ENCODE measurements around the gene COA6.
"Not testable (repeated sequence)": the region's sequence is repeated elsewhere in the genome, so short reads cannot be mapped to it uniquely, and the experiment has no call there.

The COA6 gene

DNA sequence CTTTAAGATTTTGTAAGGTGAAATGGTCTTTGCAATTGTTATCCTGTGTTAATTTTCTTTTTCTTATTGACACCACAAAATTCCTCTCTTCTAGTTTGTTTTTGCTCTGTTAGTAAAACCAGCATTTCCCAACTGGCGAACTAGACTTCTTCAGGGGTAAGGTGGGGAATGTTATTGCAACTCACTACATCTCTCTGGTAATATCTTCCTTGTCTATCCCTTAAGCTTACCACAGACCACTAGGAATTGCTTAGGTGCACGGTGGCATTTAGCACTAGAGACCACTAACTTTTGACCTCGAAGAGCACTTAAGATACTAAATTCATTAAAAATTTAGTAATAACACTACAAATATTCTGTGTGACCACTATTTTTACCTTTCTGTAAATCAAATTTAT lies 4.2 kb upstream of the COA6 start:
- no peak for DNase-seq (ENCODE audit: low read depth in 1 of 2, low spot score in 1 of 2)

DNA sequence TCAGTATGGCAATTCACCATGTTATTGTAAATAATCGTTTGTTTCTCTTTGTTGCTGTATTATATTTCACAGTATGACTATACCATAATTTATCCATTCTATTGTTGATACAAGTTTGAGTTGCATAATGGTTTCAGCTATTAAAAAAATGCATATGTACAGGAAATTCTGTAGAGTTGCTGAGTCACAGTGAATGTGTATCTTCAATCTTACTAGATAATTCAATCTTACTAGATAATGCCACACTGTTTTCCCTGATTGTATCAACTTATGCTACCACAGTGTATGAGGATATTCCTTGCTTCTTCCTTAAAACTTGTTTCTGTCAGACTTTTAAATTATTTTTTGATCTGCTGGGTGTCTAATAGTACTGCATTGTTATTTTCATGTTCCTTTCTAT lies 3.5 kb upstream of the COA6 start:
- no peak for DNase-seq (ENCODE audit: low read depth in 1 of 2, low spot score in 1 of 2)

DNA sequence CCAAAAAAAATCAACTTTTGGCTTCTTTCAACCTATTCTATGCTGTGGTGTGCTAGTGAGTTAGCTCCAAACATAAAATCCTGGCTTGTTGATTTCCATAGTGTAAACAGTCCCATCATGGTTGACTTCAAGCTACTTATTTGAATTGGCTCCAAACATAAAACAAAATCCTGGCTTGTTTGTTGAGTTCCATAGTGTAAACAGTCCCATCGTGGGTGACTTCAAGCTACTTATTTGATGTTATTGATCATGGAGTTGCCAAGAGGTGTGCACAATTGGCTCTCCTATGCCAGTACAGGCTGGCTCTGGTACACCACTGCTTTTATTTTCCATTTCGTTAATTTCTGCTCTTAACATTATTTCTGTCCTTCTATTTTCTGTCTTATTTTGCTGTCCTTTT lies 1.8 kb upstream of the COA6 start:
- DNase-seq (ENCODE audit: low read depth in 1 of 2, low spot score in 1 of 2): no peak

DNA sequence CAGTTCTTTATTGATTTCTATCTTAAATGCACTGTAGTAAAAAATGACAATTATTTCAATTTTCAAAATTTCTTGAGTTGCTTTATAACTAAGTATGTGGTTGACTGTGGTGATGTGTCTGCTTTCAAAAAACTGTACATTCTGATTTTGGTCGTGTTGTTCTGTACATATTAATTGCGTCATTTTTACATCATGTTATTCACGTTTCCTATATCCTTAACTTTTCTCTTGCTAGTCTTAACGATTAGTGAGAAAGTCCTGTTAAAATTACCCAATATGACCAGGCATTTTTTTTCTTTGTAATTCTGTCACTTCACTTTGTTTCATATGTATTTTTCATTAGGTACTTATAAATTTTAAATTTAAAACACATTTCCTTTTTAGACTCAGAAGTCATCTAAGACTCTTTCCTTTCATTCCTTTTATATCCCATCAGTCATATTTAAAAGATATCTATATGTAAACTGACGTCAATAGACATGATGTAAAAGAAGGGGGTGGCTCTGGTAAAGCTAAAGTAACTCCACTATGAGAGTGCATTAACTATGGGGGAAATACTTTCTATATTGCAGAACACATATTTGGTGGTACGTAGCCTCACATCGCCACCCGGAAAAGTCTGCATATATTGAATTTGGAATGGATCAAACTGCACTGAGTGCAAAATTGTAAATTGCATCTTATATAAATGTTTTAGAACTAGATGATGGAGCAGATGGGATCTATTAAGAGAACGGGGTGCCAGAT lies 1.1 kb upstream of the COA6 start:
- DNase-seq (ENCODE audit: low read depth in 1 of 2, low spot score in 1 of 2): no peak

DNA sequence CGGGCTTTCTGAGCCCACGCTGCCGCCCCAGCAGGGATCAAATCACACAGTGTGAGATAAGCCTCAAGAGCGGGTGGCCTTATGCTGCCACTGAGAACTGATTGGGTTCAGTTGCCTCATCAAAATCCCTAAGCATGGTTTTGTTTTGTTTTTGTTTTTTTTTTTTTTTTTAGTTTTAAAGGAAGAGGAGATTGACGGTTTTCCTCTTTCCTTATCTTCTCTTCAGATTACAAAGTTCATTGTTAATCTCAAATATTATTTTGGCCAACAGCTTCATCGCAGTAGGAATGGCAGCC lies 651 bp downstream of the COA6 start:
- no peak for DNase-seq (ENCODE audit: low read depth in 1 of 2, low spot score in 1 of 2)

DNA sequence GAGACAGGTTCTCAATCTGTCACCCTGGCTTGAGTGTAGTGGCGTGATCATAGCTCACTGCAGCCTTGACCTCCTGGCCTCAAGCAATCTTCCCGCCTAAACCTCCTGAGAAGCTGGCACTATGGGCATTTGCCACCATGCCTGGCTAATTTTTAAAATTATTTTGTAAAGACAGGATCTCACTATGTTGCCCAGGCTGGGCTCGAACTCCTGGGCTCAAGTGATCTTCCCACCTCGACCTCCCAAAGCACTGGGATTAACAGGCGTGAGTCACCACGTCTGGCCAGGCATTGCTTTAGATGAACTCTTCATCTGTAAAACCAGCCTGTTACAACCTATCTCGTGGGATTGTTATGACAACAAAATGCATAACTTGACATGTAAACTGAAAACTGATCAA lies 2.4 kb downstream of the COA6 start:
- no peak for DNase-seq (ENCODE audit: low read depth in 1 of 2, low spot score in 1 of 2)

DNA sequence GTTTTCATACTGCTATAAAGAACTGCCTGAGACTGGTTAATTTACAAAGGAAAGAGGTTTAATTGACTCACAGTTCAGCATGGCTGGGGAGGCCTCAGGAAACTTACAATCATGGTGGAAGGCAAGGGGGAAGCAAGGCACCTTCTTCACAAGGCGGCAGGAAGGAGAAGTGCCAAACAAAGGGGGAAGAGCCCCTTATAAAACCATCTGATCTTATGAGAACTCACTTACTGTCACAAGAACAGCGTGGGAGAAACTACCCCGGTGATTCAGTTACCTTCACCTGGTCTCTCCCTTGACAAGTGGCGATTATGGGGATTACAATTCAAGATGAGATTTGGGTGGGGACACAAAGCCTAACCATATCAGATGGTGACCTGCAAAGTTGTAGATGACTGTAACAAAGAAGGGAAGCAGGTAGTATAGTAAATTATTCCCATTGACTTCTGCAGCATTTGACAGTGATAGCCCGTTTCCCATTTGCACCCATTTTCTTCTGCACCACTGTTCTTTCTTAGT lies 6.4 kb downstream of the COA6 start:
- not testable (repeated sequence) for DNase-seq (ENCODE audit: low read depth in 1 of 2, low spot score in 1 of 2)

DNA sequence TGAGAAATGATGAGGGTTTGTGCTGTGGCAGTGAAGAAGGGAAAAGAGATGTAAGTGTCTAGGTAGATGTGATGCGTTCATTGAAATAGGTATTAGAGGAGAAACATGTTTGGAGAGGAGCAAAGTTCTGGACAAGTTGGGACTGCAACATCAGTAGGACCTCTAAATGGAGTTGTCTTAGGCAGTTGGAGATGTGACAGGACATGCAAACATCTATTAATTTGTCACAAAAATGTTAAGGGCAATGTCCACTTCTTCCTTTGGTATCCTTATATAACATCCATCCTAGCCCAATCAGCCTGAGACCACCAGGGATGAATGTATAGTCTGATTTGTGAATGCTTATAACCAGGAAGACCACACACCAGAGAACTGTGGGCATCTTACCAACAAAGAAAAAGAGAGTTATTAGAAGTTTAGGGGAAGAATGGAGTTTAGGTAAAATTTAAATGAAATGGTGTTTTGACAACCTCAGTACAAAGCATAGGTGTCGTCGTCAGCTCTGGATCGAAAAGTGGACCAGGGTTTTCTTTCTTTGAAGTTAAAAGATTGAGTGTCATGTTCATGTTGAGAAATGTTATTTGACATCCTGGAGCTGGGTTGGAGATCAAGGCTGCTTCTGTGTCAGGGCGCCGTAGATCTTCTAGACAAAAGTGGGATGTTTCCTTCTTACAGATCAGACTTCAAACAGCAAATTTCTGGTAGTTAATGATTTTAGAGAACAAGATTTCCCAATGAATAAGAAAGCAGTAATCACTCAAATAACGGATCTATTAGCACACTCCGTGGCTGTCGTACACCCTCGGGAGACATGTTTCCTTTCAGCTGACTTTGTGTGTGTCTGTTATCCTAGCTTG lies 8.7 kb downstream of the COA6 start:
- DNase-seq (ENCODE audit: low read depth in 1 of 2, low spot score in 1 of 2): no peak

DNA sequence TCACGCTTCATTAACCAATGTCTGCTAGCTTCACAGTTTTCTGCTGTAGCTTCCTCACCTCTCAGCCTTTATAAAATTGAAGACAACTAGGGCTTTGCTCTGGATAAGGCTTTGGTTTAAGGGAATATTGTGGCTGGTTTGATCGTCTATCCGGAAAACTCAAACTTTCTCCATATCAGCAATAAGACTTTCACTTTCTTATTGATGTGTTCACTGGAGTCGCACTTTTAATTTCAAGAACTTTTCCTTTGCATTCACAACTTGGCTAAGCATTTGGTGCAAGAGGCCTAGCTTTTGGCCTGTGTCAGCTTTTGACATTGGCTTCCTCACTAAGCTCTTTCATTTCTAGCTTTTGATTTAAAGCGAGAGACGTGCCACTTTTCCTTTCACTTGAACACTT lies 12.9 kb downstream of the COA6 start:
- DNase-seq (ENCODE audit: low read depth in 1 of 2, low spot score in 1 of 2): no peak

DNA sequence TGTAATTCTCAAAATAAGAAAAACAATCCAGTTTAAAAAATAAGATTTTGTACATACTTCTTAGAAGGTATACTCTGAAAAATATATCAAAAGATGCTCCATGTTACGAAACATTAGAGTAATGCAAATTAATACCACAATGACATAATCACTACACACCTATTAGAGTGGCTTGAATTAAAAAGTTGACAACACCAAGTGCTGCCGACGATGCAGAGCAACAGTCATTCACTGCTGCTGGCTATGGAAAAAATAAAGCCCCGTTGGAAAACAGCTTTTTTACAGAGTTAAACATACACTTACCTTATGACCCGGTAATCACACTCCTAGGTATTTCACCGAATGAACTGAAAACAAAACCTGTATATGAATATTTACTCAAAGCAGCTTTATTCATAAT lies 14.8 kb downstream of the COA6 start:
- no peak for DNase-seq (ENCODE audit: low read depth in 1 of 2, low spot score in 1 of 2)

DNA sequence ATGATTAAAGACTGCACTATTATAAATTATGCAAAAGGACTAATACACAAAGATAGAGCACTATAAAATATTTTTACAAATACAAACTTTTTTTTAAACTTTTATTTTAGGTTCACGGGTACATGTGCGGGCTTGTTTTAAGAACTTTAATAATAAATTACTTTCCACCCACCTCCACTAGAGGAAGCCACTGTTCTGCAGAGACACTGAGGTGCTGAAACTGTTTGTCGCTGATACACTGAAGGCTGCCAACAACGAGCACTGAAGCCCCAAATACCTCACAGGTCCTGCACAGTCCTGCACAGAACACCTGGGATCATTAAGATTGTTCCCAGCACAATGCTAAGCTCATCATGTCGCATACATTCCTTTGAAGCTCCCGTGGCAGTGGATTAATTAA lies 19.9 kb downstream of the COA6 start:
- DNase-seq (ENCODE audit: low read depth in 1 of 2, low spot score in 1 of 2): no peak

DNA sequence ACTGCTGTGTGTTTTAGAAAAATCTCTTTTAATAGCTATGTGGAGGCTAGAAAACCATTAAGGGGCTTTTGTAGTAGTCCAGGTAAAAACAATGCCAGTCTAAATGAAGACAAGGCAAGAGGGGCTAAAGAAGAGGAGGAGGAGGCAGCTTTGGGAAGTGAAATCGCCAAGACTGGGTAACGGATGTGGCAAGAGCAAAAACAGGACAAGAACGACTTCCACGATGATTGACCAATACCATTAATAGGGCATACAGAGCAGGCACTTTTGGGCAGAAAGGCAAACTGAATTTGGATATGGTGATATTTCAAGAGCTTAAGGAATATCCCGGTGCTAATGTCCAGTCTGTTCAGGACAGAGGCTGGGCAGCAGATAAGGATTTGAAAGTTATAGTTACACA lies 22.0 kb downstream of the COA6 start:
- DNase-seq (ENCODE audit: low read depth in 1 of 2, low spot score in 1 of 2): no peak

DNA sequence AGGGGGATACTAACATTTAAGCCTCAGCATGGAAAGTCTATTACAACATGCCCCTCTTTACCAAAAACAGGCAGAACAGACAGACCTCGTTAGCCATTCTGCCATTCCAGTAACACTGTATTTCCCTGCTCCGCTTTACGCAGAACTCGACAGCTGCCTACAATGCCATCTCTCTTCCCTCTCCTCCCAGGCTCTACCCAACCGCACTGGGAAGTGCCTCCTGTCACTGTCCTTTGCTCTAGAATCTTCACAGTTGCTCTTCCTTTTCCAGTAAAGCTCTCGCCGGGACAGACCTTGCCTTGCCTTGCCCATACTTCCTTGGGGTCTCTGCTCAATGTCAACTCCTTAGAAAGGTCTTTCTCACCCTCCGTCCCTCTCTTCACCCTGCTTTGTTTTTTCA lies 22.8 kb downstream of the COA6 start:
- no peak for DNase-seq (ENCODE audit: low read depth in 1 of 2, low spot score in 1 of 2)

DNA sequence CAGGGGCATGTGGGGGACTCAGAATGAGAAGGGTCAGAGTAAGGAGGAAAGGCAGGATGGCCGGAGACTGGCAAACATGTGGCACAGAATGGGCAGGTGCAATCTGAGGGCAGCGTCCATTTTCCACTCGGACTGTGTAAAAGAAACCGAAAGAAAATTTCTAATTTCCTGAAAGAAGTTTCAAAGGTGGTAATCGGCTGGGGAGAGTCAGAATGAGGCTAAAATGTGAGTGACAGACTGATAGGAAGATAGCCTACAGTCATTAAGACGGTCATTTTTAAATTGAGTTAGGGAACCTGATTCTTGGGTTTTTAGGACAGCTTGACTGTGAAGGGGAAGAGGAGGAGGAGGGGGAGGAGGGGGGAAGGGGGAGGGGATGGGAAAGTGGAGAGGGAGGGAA lies 23.6 kb downstream of the COA6 start:
- no peak for DNase-seq (ENCODE audit: low read depth in 1 of 2, low spot score in 1 of 2)

DNA sequence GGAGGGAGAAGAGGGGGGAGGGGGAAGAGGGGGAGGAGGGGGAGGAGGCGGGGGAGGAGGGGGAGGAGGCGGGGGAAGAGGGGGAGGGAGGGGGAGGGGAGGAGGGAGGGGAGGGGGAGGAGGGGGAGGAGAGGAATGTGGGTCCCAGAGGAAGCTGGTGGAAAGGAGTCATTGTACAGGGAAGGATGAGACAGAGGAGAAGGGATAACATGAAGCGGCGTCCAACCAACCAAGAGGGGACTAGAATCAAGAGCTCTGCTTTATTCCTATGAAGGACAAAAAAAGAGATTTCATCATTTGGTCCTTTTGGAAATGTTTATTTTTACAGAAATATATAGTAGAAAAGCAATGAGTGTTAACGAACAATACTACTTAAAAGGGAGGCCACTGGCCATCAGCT lies 24.5 kb downstream of the COA6 start:
- no peak for DNase-seq (ENCODE audit: low read depth in 1 of 2, low spot score in 1 of 2)

DNA sequence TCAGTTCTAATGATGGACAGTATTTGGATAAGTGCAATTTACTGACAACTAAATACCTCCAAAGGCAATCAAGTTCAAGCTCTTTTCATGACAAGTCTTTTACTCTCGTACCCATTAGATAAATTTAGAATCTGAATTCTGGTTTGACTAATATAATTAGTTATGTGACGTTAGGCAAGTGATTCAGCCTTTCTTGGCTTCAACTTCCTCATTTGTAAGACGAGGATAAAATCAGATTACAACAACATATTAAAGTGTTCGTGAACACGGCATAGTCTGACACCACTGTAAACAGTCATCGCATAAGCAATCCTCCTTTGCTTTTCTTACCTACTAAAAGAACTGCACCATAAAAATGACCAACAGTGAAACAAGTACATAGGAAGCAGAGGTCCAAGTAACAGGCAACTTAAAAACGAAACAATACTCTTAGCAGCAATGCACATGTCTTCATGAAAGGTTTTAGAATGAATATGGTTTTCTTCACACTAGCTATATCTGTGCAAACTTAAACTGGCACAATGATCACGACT lies 25.7 kb downstream of the COA6 start:
- no peak for DNase-seq (ENCODE audit: low read depth in 1 of 2, low spot score in 1 of 2)

DNA sequence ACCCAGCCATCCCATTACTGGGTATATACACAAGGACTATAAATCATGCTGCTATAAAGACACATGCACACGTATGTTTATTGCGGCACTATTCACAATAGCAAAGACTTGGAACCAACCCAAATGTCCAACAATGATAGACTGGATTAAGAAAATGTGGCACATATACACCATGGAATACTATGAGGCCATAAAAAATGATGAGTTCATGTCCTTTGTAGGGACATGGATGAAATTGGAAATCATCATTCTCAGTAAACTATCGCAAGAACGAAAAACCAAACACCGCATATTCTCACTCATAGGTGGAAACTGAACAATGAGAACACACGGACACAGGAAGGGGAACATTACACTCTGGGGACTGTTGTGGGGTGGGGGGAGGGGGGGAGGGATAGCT lies 26.3 kb downstream of the COA6 start:
- DNase-seq (ENCODE audit: low read depth in 1 of 2, low spot score in 1 of 2): not testable (repeated sequence)

DNA sequence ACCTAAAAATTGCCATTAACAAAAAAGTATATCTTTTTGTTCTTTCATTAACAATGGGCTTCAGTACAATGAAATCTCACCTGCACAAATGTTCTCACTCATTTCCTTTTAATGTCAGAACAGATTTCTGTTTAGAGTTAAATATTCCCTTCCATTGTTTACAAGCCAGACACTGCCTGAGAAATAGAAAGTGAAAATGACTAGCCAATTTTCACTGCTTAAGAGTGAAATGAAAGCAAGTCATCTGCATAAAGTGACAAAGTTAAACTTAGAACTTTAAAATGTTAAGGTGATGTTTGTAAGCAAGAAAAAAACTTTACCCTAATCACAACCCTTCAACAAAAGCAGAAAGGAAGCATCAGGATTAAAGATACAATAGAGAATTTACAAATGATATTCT lies 27.5 kb downstream of the COA6 start:
- no peak for DNase-seq (ENCODE audit: low read depth in 1 of 2, low spot score in 1 of 2)

DNA sequence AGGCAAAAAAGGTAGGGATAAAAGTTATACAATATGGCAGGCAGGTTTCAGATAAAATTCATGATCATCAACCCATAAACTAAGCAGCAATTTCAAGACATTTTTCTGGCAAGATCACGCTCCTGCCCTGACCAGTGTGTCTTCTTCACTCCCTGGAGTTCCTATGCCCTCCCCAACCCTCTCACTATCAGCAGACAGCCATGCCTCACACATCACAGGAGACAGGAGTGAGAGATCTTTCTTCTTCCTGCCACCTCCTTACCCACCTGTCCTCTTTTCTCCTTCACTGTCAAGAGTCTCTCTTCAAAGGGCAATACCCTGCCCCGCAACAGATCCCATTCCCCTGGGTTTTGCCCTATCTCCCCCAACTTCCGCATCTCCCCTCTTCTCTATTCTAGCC lies 28.4 kb downstream of the COA6 start:
- DNase-seq (ENCODE audit: low read depth in 1 of 2, low spot score in 1 of 2): no peak

DNA sequence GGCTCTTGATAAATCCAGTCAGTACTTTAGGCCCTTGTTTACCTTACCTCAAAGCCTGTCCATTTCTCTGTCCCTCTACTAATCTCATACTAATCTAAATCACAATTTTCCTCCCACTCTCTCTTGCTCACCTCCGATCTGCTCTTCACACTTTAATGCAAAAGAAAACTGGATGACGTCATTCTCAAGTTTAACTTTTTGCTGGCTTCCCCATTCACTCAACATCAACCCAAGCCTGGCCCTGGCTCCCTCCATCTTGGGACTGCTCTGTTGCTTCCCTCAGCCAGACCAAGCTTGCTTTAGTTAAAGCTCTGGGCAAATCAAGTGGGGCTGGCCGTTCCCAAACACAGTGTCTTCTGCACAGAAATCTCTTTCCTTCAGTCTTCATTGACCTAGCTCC lies 29.7 kb downstream of the COA6 start:
- no peak for DNase-seq (ENCODE audit: low read depth in 1 of 2, low spot score in 1 of 2)

DNA sequence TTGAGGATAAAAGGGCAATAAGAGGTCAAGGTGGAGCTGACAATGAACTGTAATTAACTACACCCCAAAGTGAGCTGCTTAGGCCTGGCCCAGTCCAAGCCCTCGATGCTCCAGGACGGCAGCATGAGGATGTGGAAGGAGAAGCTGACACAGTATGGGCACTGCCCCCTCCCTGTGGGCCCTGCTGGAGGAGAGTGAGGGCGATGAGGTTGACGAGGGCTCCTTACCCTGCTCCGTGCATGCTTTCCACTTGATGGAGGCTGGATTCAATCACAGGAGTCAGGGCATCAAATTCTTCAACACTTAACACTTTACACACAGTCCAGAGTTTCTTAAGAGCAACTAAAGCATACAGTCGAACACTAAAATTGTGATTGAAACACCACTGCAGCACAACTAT lies 32.4 kb downstream of the COA6 start:
- no peak for DNase-seq (ENCODE audit: low read depth in 1 of 2, low spot score in 1 of 2)

DNA sequence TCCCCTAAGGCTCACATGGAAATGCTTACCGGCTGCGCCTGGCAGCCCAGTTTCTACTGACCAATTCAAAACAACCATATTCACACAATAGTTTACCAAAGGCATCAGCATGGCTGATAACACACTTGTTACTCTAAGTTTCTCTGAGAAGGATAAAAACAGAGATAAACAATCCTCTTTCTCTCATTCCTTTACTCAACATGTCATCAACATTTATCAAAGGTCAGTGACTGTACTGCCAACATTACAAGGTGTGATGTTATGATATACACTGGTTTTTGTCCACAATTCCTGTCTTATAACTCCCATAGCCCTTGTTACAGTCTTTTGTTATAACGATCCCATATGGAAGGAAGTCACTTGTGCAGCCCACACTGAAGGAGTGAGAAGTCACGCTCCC lies 33.6 kb downstream of the COA6 start:
- DNase-seq (ENCODE audit: low read depth in 1 of 2, low spot score in 1 of 2): no peak

Measured in activated CD4-positive, alpha-beta T cell treated with anti-CD3 and anti-CD28 coated beads, Interleukin-2, amount 50 U/mL, for 24 hours (primary cell).